GM20000 (cell line): ENCODE data around the gene INCA1.
A peak's percentile ranks its signal among the peaks of the same experiment; 100 is the strongest.

ENCODE experiments used
- DNase-seq: peaks from one replicate; pipeline ENCODE4 v3.0.0; 2012; ENCODE audit warnings: low spot score
- CTCF ChIP-seq: IDR thresholded peaks from 2 replicates; pipeline ENCODE4 v1.5.1; 2012; ENCODE audit warnings: mild to moderate bottlenecking, control low read depth; ENCODE audit errors: extremely low read depth, missing control alignments

The INCA1 gene

GRCh38 chr17:5024604-5025003, 27.3 kb upstream of the INCA1 start:
- no peak for TF ChIP-seq CTCF
- no peak for DNase-seq

GRCh38 chr17:5023588-5024147, 26.3 kb upstream of the INCA1 start:
- TF ChIP-seq CTCF, result no peak
- DNase-seq, result no peak

- TF ChIP-seq CTCF, result no peak
Measured at GRCh38 chr17:5022171-5022711, 24.9 kb upstream of the INCA1 start.

GRCh38 chr17:5020502-5021023, 23.2 kb upstream of the INCA1 start:
- TF ChIP-seq CTCF, result no peak
- DNase-seq, result no peak

More at GRCh38 chr17:5022171-5022711, 24.9 kb upstream of the INCA1 start:
- no peak for DNase-seq

- TF ChIP-seq CTCF, result no peak
Measured at GRCh38 chr17:5019475-5019956, 22.2 kb upstream of the INCA1 start.

GRCh38 chr17:5014357-5014756, 17.0 kb upstream of the INCA1 start:
- no peak for DNase-seq
- no peak for TF ChIP-seq CTCF

More at GRCh38 chr17:5019475-5019956, 22.2 kb upstream of the INCA1 start:
- DNase-seq, result peak; percentile 60

GRCh38 chr17:5011928-5012327, 14.6 kb upstream of the INCA1 start:
- no peak for TF ChIP-seq CTCF

More at GRCh38 chr17:5011928-5012327, 14.6 kb upstream of the INCA1 start:
- peak; percentile 66 for DNase-seq
